HG03045 (cell line): ENCODE measurements around the gene LORICRIN.
"Not testable (repeated sequence)": the region's sequence is repeated elsewhere in the genome, so short reads cannot be mapped to it uniquely, and the experiment has no call there.

ENCODE experiments used
- ATAC-seq: cut with Tn5 transposase; IDR thresholded peaks from one replicate; pipeline ENCODE4 v1.9.1; 2021; ENCODE audit warnings: mild to moderate bottlenecking, moderate library complexity; ENCODE audit not compliant: unreplicated experiment

LORICRIN gene, protein sequence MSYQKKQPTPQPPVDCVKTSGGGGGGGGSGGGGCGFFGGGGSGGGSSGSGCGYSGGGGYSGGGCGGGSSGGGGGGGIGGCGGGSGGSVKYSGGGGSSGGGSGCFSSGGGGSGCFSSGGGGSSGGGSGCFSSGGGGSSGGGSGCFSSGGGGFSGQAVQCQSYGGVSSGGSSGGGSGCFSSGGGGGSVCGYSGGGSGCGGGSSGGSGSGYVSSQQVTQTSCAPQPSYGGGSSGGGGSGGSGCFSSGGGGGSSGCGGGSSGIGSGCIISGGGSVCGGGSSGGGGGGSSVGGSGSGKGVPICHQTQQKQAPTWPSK

DNA sequence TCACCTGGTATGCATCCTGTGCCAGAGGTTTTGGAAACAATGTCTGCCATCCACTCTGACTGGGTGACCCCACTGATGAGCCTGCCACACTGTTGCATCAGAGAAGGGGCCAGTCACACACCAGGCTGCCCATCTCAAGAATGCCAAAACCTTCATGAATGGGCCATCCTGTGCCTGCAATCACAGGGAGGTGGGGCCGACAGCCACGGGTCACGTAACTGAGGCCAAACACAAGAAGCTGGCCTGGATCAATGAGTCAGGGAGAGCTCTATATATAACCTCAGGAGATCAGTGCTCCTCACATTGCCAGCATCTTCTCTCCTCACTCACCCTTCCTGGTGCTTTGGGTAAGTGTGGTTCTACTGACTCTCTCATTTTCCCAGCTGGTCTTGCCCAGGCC, at the start of gene LORICRIN:
Gene LORICRIN, plus strand, starts transcription at position 301 of the 400 bp plus-strand sequence. CDS start 1,263 bp downstream, outside the sequence.
- ATAC-seq = no peak

DNA sequence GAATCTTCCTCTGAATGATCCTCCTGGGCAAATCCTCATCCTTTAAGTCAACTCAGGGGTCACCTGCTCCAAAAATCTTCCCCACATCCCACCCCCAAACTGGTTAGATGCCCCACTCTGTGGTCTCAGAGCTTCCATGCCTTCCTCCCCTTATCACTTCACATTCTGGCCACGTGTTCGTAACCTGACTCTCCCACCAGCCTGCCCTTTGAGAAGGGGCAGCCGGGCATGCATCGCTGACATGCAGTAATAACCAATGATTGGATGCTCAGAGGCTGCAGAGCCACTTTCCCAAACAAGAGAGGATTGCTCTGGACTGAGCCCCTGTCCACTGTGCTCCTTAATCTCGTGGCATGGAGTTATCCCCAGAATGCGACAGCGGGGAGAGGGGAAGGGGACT, 49.3 kb upstream of the LORICRIN start:
- no peak for ATAC-seq

DNA sequence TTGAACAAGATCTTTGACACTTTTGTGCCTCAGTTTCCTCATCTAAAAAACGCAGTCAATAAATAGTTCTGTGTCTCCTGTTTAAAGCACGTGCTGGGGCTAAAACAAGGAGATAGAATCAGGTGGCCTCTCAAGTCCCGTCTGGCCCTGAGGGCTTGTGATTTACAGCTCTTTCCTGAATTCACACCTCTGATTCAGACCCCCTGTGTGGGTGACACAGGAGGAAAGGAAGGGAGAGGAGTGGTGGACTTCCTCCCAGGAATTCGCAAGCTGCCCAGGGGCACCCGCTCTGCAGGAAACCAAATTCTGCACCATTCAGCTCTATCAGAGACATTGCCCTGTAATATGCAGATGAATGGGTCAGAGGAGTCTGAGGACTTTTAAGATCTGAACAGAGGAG, 47.3 kb upstream of the LORICRIN start:
- no peak for ATAC-seq

DNA sequence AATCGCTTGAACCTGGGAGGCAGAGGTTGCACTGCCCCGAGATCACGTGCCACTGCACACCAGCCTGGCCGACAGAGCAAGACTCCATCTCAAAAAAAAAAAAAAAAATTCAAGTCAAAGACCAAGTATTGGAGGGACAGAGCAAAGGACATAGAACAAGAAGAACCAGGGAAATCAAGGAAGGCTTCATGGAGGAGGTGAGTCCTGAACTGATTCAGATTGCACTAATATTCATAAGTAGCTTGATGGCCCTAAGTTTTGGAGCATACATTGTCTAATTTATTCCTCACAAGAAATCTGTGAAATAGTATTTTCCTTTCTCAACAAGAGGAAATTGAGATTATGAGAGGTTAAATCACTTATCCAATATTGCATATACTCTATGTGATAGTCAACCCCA, 46.0 kb upstream of the LORICRIN start:
- ATAC-seq = no peak

DNA sequence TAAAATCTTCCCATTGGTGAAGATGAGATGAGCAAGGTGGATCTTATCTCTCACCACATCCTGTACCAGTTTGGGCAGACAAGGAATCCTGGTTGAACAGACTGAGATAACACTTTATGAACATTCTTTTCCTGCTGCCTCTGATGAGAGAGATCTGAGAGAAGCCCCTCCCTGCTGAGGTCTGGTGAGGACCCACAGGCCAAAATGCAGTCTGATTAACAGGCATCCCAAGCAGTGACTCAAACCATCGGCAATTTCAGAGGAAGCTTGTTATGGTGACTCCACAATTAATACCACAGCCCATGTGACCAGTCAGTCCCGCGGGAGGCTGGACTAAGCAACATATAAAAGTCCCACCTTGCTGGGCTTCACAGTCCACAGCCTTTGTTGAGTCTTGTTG, 42.3 kb upstream of the LORICRIN start, which contains the start of gene PRR9:
Gene PRR9, plus strand, starts transcription at position 373 of the 400 bp plus-strand sequence. CDS start 561 bp downstream, outside the sequence.
- no peak for ATAC-seq

DNA sequence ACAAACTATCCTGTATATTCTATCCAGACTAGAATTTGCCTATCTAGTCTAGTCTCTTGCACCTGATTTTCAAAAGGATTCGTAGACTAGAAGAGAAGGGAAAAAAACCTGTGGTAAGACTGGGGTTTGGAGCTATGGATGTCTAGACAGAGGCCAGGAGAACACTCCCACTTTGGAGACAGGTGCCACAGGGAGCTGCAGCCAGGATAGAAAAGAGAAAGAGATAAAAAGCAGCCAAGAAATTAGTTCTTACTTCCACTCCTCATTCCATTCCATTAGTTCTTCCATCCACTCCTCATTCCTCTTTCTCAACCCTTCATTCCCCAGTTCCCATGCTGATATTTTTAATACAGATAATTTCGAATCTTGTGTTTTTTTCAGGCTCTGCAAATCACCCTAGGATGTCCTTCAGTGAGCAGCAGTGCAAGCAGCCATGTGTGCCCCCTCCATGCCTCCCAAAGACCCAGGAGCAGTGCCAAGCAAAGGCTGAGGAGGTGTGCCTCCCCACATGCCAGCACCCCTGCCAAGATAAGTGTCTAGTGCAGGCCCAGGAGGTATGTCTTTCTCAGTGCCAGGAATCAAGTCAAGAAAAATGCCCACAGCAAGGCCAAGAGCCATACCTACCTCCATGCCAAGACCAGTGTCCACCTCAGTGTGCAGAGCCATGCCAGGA, 41.6 kb upstream of the LORICRIN start:
- no peak for ATAC-seq

DNA sequence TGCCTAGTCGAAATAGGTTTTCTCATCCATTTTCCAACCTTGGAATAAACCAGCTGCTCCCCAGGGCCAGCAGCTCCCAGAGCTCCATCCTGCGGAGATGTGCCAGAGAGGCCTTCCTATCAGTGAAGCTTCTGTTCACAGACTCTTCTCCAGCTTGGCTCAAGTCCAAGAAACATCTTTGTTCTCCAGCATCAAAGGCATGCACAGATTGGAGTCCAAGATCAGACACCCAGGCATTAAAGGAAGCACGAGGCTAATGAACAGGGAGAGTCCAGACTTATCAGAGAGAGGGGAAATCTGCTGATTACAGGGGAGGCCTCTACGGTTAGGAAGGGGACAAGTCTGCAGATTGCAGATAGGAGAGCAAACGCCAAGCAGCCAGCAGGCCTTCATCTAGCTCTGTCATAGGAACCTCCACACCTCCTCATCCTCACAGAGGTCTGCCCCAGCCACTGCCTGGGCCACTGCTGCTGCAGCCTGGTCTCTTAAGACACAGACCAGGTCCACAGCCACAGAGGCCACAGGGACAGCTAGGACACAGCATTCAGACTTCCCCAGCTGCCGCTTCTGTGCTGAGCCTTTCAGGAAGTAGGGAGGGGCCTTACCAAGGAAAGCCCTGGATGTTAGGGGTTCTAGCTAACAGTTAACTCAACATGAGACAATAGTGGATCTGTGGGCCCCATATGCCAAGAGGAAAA, 38.7 kb upstream of the LORICRIN start:
- no peak for ATAC-seq

DNA sequence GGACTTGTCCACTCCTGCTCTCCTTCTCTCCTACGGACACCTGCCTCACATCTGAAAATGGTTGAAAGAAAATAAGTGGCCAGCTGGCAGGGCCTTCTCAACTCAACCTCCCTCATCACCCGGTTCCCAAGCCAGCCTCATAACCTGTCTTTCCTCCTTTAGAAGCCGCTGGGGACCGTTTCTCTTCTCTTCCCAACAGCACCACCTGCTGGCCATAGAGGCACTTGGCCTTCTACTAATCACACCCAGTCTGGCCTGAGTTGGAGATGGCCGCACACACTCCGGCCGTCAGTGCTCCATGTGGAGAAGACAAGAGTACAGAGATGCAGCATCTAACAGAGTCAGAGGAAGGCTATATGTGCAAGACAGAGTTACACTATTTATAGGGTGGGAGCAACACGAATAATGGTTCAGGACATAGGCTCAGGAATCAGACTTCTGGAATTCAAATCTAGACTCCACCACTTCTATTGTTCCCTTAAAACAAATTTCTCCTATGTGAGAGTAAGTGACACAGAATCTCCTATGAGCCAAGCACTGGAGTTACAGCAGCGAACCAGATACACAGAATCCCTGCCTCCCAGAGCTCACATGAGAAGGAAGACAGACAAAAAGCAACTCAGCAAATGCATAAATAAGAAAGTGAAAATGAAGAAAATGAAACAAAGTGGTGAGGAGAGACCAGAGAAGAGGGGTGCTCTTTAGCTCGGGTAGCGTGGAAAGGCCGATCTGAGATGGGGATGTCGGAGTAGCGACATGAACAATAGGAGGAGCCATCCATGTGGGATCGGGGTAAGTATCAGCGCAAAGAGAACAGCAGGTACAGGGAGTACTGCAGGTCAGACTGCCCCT, 36.2 kb upstream of the LORICRIN start:
- ATAC-seq = peak; percentile 74

DNA sequence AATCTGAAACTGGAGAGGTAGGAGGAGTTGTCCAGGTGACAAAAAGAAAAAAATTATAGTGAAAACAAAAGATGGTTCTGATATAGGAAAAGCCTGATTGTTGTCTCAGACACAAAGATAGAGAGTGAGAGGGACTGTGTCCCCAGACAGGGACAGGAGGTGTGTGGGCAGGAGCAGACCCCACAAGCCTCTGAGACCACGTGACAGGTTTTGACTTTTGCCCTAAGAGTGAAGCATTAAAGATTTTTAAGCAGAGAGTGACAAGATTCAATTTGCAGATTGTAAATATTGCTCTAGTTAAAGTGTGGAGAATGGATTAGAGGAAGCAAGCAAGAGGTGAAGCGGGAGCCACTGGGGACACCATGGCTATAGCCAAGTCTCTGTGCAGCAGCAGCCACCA, 31.7 kb upstream of the LORICRIN start:
- ATAC-seq = no peak

DNA sequence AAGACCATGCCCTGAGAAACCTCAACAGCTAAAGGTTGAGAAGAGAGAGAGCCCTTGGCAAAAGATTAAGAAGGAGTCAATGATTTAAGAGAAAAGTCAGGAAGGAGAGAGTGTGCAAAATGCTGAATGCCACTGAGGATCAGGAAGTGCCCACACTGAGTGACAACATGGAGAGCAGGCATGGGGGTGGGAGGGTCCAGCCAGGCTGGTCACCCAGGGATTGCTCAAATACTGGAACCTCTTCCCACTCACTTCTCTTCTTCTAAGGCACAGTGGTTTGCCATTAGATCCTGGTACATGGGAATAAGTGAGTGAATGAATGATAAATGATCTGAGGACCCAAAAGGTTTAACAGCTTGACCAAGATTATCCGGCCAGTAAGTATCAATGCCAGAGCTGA, 31.0 kb upstream of the LORICRIN start:
- ATAC-seq = no peak

DNA sequence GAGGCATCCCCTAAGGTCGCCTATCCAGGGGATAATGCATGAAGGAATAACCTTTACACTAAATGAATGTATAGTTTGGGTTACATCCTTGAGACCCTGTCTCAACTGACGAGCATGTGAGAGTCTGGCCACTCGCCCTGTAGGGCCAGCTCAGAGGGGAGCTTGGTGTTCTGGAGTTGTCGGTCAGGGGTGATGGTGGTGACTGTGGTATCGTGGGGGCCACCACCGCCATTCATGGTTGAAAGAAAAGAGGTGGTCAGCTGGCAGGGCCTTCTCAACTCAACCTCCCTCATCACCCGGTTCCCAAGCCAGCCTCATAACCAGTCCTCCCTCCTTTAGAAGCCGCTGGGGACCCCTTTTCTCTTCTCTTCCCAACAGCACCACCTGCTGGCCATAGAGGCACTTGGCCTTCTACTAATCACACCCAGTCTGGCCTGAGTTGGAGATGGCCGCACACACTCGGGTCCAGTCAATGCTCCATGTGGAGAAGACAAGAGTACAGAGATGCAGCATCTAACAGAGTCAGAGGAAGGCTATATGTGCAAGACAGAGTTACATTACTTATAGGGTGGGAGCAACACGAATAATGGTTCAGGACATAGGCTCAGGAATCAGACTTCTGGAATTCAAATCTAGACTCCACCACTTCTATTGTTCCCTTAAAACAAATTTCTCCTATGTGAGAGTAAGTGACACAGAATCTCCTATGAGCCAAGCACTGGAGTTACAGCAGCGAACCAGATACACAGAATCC, 30.2 kb upstream of the LORICRIN start:
- not testable (repeated sequence) for ATAC-seq

DNA sequence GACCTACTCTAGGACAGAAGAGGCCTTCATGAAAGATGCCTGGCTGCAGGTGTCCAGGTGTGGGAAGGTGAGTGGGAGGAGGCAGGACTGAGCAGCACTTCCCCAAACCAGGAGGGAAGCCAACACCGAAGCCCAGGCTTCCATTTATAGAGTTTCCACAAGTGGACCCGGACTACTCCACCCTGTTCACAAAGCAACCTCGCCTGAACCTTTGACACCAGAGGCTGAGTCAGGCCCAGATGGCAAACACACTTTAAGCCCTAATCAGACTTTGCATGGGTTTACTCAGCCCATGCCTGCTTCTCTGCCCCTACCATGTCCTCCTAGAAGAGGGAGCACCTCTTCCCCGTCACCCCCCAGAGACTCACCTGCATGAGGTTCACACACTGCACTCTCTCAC, 28.1 kb upstream of the LORICRIN start:
- no peak for ATAC-seq

DNA sequence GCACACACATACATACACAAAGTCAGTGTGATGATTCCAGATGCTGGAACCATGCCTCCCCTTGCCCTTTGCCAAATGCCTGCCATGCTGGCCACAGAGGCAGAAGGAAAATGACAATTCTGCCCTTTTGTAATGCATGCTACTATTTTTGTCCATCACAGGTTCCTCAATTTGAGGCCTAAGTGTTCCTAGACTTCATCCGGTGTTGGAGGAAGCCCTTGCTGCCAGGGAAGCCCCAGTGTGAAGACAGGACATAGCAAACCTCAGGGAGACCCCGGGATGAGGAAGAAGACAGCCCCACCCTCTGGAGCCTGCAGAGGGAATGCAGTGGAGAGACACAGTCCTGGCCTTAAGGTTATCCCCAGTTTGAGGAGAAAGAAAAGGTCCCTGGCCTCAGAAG, 27.7 kb upstream of the LORICRIN start:
- ATAC-seq = no peak

DNA sequence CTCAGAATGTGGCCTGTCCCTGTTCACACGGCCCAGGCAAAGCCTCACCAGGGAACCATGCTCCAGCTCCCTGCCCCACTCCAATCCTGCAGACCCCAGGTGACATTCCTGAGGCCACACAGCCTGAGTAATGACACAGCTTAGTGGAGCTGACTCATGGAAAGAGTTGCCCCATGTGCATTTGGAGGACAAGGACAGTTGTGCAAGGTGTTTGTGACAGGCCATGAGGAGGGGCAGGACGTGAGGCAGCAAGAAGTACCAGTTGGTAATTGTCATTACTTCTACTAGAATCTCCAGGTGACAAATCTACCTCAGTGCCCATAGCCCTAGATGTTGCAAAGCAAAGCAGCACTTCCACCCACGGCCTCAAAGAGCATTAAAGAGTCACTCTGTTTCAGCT, 26.9 kb upstream of the LORICRIN start:
- no peak for ATAC-seq

DNA sequence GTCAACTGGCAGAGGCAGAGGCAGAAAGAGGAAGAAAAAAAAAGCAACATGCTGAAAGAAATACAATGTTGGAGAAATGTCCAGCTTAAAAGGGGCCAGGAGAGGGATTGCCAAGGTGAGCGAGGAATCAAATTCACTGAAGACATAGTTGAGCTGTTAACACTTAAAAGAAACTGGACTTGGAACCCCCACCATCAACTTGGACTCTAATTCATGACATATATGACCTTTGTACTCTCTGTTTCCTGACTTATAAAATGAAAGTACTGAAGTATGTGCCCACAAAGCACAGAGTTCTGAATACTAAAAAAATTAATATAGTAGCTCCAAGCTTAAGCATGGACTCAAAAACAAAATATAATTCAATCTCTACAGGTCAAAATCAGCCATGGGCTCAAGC, 26.0 kb upstream of the LORICRIN start:
- ATAC-seq = no peak

DNA sequence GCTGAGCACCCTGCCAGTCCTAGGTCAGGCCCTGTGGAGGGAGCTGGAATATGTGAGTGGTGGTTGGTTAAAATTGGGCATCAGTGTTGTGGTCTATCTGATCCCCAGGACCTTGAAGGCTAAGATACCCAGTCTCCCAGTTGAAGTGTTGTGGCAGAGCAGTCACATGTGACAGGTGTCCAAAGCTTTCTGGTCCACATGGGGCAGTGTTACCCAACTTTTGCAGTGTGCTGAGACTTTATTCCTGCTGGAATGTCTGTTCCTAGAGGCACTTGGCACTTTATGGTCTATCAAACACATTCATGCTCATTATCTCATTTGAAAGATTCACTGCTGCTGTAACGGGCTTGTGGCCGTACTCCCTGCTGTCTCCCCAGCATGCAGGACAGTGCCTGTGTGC, 21.0 kb upstream of the LORICRIN start:
- no peak for ATAC-seq

DNA sequence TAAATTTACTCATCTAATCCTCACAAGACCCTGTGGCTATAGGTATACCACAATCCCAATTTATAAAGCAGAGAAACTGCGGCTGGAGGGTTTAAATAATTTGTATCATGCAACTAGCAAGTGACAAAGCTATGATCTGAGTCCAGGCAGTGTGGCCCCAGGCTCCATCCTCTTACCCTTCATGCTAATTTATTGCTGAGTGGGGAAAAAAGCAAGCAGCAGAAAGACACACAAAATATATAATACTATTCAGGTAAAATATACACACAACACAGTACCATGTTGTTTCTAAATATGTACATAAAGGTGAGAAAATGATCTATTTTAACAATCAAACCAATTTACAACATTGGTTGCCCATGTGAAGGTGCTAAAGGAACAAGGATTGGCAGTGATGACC, 17.3 kb upstream of the LORICRIN start:
- no peak for ATAC-seq

DNA sequence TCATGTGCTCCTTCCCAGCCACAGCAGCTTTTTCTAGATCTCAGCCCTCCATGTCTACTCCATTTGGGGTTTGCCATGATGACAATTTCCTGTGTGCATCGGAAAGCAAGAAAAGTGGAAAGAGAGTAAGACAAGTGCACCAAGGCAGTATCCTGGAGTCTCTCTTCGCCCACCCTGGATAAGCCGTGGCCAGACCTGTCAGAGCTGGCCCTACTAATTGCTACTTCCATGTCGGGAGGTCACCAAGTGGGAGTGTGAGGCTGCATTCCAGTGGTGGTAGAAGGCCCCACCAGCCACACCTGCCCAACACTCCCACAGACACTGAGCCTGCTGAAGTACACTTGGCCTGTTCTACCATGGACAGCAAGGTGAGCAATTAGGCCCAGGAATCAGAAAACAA, 14.0 kb upstream of the LORICRIN start:
- ATAC-seq = no peak

DNA sequence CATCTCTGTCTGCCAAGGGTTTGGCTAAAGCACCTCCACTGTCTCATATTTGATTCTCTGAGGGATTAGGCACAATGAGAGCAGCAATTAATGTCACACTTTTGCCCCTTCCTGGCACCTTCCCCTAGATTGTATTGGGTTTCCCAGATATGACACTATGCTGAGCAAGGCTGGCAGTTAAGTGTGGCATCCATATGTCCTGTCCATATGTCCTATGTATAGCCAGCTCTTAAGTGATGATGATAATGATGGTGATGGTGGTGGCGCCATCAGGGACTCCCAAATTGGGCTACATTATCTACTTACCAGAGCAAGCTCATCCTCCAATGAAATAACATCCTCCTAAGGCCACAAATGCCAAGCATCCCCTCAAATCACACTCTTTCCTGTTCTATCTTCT, 13.5 kb upstream of the LORICRIN start:
- no peak for ATAC-seq

DNA sequence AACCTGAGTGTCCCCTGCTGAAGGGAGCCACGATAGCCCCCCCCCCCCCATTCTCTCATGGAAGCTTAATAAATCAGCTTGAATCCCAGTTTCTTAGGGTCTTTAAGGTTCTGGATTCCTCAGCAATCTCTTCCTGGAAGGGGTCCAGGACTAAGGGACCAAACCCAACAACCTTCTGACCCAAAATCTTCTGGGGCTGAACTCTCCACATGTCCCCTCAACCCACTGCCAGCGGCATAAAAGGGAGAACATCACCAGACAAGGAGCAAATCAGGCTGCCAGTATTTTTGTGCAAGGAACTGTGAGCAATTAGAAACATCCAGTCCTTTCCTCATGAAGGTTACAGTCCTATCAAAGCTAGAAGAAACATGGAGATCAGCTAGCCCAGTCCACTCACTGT, 12.7 kb upstream of the LORICRIN start:
- ATAC-seq = no peak
